GM20000 (cell line): ENCODE measurements around the gene TRMT2A.

ENCODE experiments used
- DNase-seq: peaks from one replicate; pipeline ENCODE4 v3.0.0; 2012; ENCODE audit warnings: low spot score
- CTCF ChIP-seq: IDR thresholded peaks from 2 replicates; pipeline ENCODE4 v1.5.1; 2012; ENCODE audit warnings: mild to moderate bottlenecking, control low read depth; ENCODE audit errors: extremely low read depth, missing control alignments

Gene TRMT2A

GRCh38 chr22:20066617-20067383 lies 50.2 kb downstream of the TRMT2A start:
- DNase-seq, result no peak
- no peak for TF ChIP-seq CTCF

DNA sequence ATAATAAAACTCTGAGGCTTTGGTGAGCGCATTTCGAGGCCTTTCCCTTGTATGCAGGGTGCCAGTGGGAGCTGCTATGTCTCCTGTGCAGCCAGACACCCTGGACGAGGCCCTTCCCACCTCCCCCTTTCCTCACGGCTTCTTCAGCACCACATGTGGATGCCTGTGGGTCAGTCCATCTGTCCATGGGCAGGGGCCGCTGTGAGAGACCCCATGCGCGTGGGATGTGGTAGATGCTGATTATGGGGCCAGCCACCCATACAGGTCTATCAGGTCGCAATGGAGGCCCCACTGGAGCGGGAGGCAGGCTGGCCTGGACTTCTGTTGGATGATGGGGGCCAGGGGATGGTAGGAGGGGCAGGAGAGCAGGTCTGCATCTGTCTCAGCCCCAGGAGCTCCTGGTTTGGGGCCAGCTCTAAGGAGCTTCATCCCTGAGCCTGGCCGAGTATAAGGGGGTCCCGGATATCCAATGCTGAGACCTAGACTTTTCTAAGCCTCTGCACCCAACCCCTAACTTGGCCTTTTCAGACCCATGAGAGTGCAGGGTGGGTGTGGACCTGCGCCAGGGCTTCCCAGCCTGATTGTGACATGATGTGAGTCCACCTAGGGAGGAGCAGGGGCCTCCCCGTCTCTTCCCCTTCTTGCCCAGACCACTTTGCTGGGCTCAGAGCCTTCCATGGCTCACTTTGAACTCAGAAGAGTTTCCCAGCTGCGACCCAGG lies 51.0 kb downstream of the TRMT2A start:
- DNase-seq, result no peak
- no peak for TF ChIP-seq CTCF

DNA sequence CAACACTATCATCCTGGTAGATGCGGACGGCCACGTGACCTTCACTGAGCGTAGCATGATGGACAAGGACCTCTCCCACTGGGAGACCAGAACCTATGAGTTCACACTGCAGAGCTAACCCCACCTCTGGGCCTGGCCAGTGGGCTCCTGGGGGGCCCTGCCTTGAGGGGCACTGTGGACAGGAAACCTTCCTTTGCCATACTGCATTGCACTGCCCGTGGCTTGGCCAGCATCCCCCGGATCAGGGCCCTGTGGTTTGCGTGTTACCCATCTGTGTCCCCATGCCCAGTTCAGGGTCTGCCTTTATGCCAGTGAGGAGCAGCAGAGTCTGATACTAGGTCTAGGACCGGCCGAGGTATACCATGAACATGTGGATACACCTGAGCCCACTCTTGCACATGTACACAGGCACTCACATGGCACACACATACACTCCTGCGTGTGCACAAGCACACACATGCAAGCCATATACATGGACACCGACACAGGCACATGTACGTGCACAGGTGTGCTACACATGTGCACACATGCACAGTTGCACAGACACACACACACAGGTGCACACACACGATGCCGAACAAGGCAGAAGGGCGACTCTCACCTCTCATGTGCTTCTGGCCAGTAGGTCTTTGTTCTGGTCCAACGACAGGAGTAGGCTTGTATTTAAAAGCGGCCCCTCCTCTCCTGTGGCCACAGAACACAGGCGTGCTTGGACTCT lies 52.3 kb downstream of the TRMT2A start:
- DNase-seq, result no peak
- no peak for TF ChIP-seq CTCF

- no peak for TF ChIP-seq CTCF
- DNase-seq, result no peak
These were observed 52.9 kb downstream of the TRMT2A start for GRCh38 chr22:20064140-20064480.

GRCh38 chr22:20063271-20064139 lies 53.5 kb downstream of the TRMT2A start:
- TF ChIP-seq CTCF, result no peak
- DNase-seq, result no peak

GRCh38 chr22:20062766-20063083 lies 54.3 kb downstream of the TRMT2A start:
- DNase-seq, result no peak

More at GRCh38 chr22:20062766-20063083, 54.3 kb downstream of the TRMT2A start:
- no peak for TF ChIP-seq CTCF
